ENCODE data around the gene RELCH.

DNA sequence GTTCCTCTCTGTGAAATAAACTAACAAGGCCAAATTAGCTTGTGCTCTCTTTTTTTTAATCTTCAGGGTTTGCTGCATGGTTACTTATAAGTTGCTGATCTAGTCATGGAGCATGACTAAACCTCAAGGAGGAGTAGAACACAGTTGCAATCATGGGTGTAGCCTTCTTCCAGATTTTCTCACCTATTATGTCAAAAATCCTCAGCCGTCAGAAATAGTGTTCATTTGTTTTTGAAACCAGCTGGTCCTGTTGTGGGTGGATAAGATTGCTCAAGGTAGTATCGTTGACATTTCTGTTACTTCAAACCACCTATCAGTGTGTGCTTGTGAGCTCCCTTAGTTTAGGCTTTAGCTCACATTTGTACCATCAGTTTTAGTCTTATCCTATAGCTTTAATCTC is 11.2 kb downstream of the RELCH start:
- TF ChIP-seq SIN3A (IDR thresholded peaks at IDR 0.05; ENCODE audit: borderline replicate concordance, insufficient read depth, low read length) (no peak), POLR2AphosphoS5 (IDR thresholded peaks at IDR 0.05; ENCODE audit: low read depth, low read length) (no peak)
